Right atrium auricular region (tissue), 2 donors: ENCODE results near the gene POLR2E. TPM values are rescaled to one million over a fixed set of nuclear protein-coding genes. Genes with fewer than 3 reads are reported as not detected.

Experiments used
- DNase-seq: peaks from one replicate; pipeline ENCODE4 v3.0.0-alpha.2; 2019; ENCODE audit warnings: low spot score
- H3K27ac ChIP-seq, 2 donors: fragments of 200-600 bp; sonication (generic); 1 replicate in 1 of 2; 2 replicates in 1 of 2; pipeline ENCODE4 v1.5.1; 2016 to 2019
- H3K27me3 ChIP-seq, 2 donors: fragments of 200-600 bp; sonication (generic); one replicate each; pipeline versions ENCODE4 v1.5.1 to v1.6.0; 2017 to 2019
- H3K36me3 ChIP-seq: fragments of 200-600 bp; sonication (generic); one replicate; pipeline ENCODE4 v1.5.1; 2016
- H3K4me1 ChIP-seq, 2 donors: fragments of 200-600 bp; sonication (generic); one replicate each; pipeline versions ENCODE4 v1.5.1 to v1.6.0; 2017 to 2019
- H3K4me3 ChIP-seq, 2 donors: fragments of 200-600 bp; sonication (generic); 1 replicate in 1 of 2; 2 replicates in 1 of 2; pipeline ENCODE4 v1.5.1; 2017 to 2019; ENCODE audit warnings: mild to moderate bottlenecking in 1 of 2, moderate library complexity in 1 of 2
- H3K9me3 ChIP-seq, 2 donors: fragments of 200-600 bp; sonication (generic); one replicate each; pipeline ENCODE4 v1.5.1; 2019
- CTCF ChIP-seq, 2 donors: fragments of 200-600 bp; sonication (generic); IDR thresholded peaks; one replicate each; pipeline ENCODE4 v1.5.1; 2019; ENCODE audit warnings: antibody characterized with exemption in 2 of 2
- total RNA-seq, 2 donors: library from RNA; depleted of rRNA; stranded (reverse); fragments of >200 nt; gene quantifications; one replicate each; pipeline ENCODE4 v1.1.0, GENCODE V29; 2016

The POLR2E gene
- total RNA-seq, 2 donors from 2014 or later: 149 to 252 TPM

GRCh38 chr19:1109697-1110671 is 14.8 kb upstream of the POLR2E start:
- DNase-seq: no peak
- H3K36me3 ChIP-seq: peaks cover 68% of the 10 kb centered on the region
- TF ChIP-seq CTCF (IDR thresholded peaks at IDR 0.05): no peak
- no peaks in the 10 kb centered on the region for H3K9me3 ChIP-seq
- no peaks in the 10 kb centered on the region for H3K27me3 ChIP-seq
- H3K27ac ChIP-seq: no peak overlapping the region
- H3K4me3 ChIP-seq: no peak overlapping the region
- H3K4me1 ChIP-seq: peaks cover 0 to 48% of the 10 kb centered on the region in 2 donors

GRCh38 chr19:1109032-1109551 is 13.9 kb upstream of the POLR2E start:
- Histone ChIP-seq H3K4me1 (peaks cover 0 to 47% of the 10 kb centered on the region in 2 donors), H3K27me3 (no peaks in the 10 kb centered on the region), H3K4me3 (no peak overlapping the region), H3K27ac (no peak overlapping the region), H3K9me3 (no peaks in the 10 kb centered on the region), H3K36me3 (peaks cover 61% of the 10 kb centered on the region)
- no peak for TF ChIP-seq CTCF (IDR thresholded peaks at IDR 0.05)
- DNase-seq: no peak

- no peak for TF ChIP-seq CTCF (IDR thresholded peaks at IDR 0.05)
- Histone ChIP-seq H3K27me3 (no peaks in the 10 kb centered on the region), H3K4me3 (no peak overlapping the region), H3K27ac (no peak overlapping the region), H3K4me1 (peaks cover 0 to 42% of the 10 kb centered on the region in 2 donors), H3K36me3 (peaks cover 56% of the 10 kb centered on the region), H3K9me3 (no peaks in the 10 kb centered on the region)
- no peak for DNase-seq
Measured at GRCh38 chr19:1108291-1109031, 13.3 kb upstream of the POLR2E start.

GRCh38 chr19:1107661-1108261 is 12.6 kb upstream of the POLR2E start:
- DNase-seq: no peak
- Histone ChIP-seq H3K27ac (no peak overlapping the region), H3K9me3 (no peaks in the 10 kb centered on the region), H3K36me3 (peaks cover 54% of the 10 kb centered on the region), H3K4me3 (no peak overlapping the region), H3K27me3 (no peaks in the 10 kb centered on the region), H3K4me1 (peaks cover 0 to 42% of the 10 kb centered on the region in 2 donors)
- TF ChIP-seq CTCF (IDR thresholded peaks at IDR 0.05): no peak

- TF ChIP-seq CTCF (IDR thresholded peaks at IDR 0.05): no peak
- DNase-seq: no peak
- Histone ChIP-seq H3K4me3 (no peak overlapping the region), H3K4me1 (peaks cover 0 to 42% of the 10 kb centered on the region in 2 donors), H3K36me3 (peaks cover 51% of the 10 kb centered on the region), H3K27ac (no peak overlapping the region), H3K9me3 (no peaks in the 10 kb centered on the region), H3K27me3 (no peaks in the 10 kb centered on the region)
Measured at GRCh38 chr19:1106841-1107660, 11.9 kb upstream of the POLR2E start.
